SU-DHL-6 (cell line): ENCODE results near the gene GSE1.

ENCODE experiments used
- EZH2phosphoT487 ChIP-seq: fragments of 200-600 bp; sonication (generic), shearing (Covaris generic); conservative IDR thresholded peaks from 2 replicates; pipeline ENCODE4 v1.6.1; 2018; ENCODE audit warnings: mild to moderate bottlenecking, antibody characterized with exemption, low read length, moderate library complexity, mixed read lengths
- TF ChIP-seq, protein P1 (sequence below): fragments of 200-600 bp; sonication (generic); IDR thresholded peaks from one replicate; pipeline ENCODE4 v1.5.1; 2017; ENCODE audit warnings: antibody characterized with exemption, mild to moderate bottlenecking, low read length, moderate library complexity; ENCODE audit not compliant: insufficient read depth, poor library complexity, severe bottlenecking

DNA sequence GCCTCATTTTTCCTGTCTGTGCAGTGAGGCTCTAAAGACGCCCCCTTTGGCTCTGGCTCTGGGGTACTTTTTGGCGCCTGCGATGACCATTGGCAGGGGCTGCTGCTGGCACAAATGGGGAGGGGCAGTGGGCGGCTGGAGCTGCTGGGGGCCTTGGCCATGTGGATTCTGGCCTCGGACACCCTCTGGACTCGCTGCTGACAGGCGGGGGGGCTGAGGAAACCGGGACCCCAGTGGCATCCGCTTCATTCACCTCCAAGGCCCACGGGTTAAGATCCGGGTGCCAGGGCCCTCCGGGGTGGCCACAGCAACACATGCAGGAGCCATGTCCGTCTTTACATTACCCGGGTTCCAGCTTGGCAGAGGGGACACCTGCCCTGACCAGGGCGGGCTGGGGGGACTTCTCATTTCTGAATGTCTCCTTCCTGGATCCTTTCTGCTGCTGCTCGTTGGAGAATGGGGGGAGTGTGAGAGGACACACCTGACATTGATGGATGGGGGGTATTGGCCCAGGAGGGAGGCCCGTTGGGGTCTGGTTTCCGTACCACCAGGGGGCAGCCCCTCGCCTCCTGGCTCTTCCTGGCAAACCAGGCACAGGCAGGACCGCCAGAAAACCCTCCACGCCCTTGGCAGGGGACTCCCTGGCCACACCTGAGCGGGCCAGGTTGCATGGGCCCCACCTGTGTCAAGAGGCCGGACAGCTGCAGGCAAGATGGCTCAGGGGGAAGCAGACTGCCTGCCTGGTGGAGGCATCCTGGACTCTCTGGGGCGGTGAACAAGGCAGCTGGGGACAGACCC, 21.8 kb downstream of the GSE1 start:
- TF ChIP-seq, protein P1, sequence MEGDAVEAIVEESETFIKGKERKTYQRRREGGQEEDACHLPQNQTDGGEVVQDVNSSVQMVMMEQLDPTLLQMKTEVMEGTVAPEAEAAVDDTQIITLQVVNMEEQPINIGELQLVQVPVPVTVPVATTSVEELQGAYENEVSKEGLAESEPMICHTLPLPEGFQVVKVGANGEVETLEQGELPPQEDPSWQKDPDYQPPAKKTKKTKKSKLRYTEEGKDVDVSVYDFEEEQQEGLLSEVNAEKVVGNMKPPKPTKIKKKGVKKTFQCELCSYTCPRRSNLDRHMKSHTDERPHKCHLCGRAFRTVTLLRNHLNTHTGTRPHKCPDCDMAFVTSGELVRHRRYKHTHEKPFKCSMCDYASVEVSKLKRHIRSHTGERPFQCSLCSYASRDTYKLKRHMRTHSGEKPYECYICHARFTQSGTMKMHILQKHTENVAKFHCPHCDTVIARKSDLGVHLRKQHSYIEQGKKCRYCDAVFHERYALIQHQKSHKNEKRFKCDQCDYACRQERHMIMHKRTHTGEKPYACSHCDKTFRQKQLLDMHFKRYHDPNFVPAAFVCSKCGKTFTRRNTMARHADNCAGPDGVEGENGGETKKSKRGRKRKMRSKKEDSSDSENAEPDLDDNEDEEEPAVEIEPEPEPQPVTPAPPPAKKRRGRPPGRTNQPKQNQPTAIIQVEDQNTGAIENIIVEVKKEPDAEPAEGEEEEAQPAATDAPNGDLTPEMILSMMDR, result peak; percentile 21
- TF ChIP-seq EZH2phosphoT487, result no peak
